ENCODE measurements around the gene APEH.
A peak's percentile ranks its signal among the peaks of the same experiment; 100 is the strongest.

APEH gene

DNA sequence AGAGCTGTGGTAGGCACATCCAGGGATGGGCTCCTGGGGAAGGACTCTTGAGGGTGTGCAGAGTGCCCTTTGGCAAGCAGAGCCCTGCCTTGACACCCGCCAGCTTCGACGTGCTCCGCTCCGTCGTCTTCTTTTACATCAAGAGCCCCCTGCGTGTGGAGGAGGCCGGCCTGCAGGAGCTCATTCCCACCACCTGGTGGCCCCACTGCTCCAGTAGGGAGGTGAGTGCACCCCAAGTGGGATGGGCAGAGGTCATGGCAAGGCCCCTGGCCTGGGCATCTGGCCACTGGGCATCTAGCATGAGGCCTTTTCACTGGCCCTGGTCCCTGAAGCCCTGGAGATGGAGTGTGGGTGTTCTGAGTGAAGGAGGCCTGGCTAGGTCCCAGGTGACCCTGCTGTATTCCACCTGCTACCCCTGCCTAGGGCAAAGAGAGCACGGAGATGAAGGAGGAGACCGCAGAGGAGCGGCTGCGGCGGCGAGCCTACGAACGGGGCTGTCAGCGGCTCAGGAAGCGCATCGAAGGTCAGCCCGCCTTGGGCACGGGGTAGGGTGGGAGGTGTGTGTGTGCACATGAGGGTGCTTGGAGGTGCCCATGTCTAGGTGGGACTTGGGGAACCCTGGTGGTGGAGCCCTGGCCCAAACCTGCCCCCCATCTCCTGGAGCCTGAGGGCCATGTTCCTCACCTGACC is 27.4 kb downstream of the APEH start:
- TF ChIP-seq, protein P1, sequence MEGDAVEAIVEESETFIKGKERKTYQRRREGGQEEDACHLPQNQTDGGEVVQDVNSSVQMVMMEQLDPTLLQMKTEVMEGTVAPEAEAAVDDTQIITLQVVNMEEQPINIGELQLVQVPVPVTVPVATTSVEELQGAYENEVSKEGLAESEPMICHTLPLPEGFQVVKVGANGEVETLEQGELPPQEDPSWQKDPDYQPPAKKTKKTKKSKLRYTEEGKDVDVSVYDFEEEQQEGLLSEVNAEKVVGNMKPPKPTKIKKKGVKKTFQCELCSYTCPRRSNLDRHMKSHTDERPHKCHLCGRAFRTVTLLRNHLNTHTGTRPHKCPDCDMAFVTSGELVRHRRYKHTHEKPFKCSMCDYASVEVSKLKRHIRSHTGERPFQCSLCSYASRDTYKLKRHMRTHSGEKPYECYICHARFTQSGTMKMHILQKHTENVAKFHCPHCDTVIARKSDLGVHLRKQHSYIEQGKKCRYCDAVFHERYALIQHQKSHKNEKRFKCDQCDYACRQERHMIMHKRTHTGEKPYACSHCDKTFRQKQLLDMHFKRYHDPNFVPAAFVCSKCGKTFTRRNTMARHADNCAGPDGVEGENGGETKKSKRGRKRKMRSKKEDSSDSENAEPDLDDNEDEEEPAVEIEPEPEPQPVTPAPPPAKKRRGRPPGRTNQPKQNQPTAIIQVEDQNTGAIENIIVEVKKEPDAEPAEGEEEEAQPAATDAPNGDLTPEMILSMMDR (conservative IDR thresholded peaks at IDR 0.05): peak; percentile 39
- no peak for TF ChIP-seq ZFX (IDR thresholded peaks at IDR 0.05)
- H3K27ac ChIP-seq: no peak overlapping the region

DNA sequence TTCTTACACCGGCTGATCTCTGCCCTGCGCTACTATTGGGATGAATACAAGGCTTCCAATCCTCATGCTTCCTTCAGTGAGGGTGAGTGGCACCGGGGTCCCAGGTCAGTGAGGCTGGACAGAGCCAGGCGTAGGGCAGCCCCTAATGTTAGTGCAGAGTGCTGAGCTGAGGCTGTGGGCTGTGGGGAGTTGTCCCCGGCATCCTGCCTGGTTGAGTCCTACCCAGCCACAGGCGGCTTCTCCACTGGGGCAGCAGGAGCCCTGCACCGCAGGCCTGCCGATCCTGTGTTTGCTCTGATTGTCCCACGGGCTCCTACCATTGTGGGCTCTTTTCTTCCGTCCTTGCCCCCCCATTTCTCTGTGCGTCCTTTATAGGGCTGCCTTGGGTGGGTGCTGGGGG is 28.5 kb downstream of the APEH start:
- no peak for TF ChIP-seq ZFX (IDR thresholded peaks at IDR 0.05)
- TF ChIP-seq, protein P1 (conservative IDR thresholded peaks at IDR 0.05): no peak
- H3K27ac ChIP-seq: no peak overlapping the region

DNA sequence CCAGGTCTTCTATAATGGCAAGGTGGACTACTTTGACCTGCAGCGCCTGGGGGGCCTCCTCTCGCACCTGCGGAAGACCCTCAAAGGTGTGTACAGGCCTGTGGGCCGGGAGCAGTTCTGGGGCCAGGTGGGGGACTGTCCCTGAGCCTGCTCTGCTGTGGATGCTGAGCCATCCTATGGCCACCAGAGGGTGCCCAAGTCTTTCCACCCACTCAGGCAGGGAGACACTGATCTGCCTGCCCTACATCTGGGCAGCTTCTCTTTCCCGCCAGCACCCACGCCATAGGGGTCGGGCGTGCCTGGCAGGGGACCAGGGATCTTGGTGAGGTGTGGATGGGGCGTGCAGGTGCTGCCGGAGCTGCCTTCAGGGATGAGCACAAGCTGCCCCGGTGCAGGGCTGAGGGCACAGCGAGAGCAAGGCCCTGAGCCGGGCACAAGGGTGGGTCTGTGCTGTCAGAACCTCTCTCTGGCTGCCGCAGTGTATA is 29.3 kb downstream of the APEH start:
- H3K27ac ChIP-seq: no peak overlapping the region
- no peak for TF ChIP-seq ZFX (IDR thresholded peaks at IDR 0.05)
- TF ChIP-seq, protein P1 (conservative IDR thresholded peaks at IDR 0.05): peak; percentile 88

DNA sequence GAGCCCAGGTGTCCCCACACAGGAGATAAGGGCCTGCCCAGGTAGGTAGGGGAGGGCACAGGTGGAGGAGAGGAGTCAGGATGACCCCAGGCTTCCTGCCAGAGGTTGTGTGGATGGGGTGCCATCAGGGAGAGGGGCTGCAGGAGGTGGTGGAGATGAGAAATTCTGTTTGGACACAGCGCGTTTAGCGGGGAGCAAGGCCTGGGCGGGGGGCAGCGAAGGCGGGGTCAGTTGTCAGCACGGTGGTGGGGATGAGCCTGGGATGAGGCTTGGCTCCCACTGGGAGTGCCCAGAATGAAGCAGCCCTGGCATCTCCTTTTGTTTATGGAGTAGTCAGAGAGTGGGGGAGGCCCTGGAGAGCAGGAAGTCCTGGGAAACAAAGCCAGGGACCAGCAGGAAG is 29.8 kb downstream of the APEH start:
- no peak overlapping the region for H3K27ac ChIP-seq
- no peak for TF ChIP-seq ZFX (IDR thresholded peaks at IDR 0.05)
- TF ChIP-seq, protein P1 (conservative IDR thresholded peaks at IDR 0.05): no peak

DNA sequence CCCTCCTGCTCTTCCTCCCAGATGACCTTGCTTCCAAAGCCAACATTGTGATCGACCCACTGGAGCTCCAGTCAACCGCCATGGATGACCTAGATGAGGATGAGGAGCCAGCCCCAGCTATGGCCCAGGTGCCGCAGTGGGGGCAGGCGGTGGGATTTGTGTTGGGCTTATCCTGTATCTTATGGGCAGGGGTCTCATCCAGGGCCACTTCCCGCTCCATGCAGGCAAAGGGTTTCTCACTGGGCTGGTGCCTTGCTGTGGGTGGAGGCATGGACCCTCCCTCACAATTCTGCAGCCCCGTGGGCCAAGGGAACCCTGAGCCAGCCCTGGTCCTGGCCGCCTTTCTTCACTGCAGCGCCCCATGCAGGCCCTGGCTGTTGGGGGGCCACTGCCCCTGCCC is 30.5 kb downstream of the APEH start:
- H3K27ac ChIP-seq: no peak overlapping the region
- no peak for TF ChIP-seq ZFX (IDR thresholded peaks at IDR 0.05)
- TF ChIP-seq, protein P1 (conservative IDR thresholded peaks at IDR 0.05): no peak

DNA sequence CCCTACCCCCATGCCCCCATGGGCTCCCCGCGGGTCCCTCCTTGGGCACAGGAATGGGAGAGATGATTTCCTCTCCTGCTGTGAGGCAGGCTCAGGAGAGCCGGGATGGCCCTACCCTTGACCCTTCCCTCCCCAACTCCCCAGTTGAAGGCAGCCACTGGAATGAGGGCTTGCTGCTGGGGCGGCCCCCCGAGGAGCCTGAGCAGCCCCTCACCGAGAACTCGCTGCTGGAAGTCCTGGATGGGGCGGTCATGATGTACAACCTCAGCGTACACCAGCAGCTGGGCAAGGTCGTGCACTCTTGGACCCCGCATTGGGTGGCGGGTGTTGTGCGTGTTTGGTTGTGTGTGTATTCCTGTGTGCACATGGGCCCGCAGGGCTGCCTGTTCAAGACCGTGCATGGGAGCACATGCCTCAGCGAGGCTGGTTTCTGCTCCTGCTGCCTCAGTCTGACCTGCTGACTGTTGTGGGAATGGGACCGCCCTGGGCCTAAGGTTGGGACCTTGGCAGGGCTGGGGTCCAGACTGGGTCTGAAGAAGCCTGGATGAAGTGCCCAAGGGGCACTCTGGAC is 31.3 kb downstream of the APEH start:
- TF ChIP-seq, protein P1 (conservative IDR thresholded peaks at IDR 0.05): no peak
- TF ChIP-seq ZFX (IDR thresholded peaks at IDR 0.05): no peak
- no peak overlapping the region for H3K27ac ChIP-seq

DNA sequence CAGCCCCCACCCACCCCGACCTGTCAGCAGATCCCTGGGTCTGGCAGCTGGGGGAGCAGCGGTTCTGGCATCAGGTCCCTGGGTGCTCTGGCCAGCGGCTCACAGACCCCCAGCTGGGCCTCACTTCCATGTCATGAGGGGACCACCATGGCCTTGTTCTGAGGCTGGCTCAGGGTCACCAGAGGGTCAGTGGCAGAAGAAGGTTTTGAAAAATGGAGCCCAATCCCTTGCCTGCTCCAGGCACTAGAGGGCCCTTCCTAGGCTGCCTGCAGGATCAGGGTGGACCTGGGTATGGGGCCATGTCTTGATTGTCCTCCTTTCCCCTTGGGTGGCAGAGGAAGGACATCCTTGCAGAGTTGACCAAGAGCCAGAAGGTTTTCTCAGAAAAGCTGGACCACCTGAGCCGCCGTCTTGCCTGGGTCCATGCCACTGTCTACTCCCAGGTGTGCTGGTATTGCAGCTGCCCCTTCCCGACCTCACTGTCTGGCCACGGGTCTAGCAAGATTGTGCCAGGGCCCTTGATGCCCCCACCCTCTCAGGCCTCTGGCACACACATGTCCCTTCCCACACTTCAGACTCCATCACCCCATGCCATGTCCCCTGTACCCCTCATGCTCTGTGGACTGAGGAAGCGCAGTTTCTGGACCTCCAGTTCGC is 32.4 kb downstream of the APEH start:
- H3K27ac ChIP-seq: no peak overlapping the region
- TF ChIP-seq, protein P1 (conservative IDR thresholded peaks at IDR 0.05): no peak
- no peak for TF ChIP-seq ZFX (IDR thresholded peaks at IDR 0.05)

Measured in C4-2B (cell line).